HG02970 (cell line): ENCODE measurements around the gene NFIA.

Experiments used
- ATAC-seq: cut with Tn5 transposase; IDR thresholded peaks from one replicate; pipeline ENCODE4 v1.9.1; 2021; ENCODE audit warnings: mild to moderate bottlenecking, moderate library complexity, moderate number of reproducible peaks; ENCODE audit not compliant: unreplicated experiment, low FRiP score

Gene NFIA

DNA sequence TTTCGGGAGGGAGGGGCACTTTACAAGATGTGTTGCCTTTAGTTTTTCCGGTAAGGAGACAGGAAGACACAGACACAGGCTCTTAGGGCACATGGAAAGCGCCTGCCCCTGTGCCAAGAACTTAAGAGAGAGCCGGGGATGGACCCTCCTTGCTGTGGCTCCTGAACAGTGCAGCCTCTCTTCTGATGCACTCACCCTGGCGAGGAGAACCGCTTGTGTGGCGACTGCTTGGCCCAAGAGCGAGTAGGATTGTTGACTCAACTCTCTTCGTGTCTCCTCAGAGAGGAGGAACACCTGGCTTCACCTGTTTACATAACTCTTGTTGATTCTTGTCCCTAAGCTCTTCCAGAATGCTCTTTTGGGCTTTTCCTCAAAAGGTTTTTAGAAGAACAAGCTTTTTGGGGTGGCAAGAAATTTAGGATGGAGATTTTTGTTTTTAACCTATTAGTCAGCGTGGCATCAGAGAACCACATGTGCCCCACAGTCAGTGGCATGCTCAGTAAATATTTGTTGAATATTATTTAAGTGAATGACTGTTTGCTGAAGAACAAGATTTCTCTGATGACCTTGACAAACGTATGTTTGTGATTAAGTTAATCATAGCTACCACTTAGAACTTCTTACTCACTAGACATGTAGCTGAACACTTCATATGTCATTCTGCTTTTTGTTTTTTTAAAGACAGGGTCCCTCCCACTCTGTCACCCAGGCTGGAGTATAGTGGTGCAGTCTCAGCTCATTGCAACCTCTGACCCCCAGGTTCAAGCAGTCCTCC, 60.6 kb downstream of the NFIA start:
- no peak for ATAC-seq

DNA sequence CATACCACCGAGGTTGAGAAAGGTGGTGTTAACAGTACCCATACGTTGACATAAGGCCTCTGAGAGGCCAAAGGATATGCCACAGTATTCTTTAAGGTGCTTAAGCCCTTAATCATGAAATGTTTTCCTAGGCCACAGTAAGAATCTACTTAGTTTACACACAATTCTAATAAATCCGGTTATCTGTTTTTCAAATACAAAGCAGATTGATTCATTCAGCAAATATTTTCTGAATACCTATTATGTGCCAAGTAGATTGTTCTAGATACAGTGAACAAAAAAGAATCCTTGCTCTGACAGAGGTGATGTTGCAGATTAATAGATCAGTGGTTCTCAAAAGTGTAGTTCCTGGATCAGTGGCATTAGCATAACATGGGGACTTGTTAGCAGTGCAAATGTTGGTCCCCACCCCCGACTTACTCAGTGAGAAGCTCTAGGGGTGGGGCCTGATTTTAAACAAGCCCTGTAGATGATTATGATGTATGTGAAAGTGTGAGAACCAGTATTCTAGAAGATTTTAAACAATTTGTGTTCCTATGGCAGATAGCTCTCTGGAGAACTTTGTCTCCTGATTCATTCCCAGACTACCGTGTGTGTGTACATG, 61.6 kb downstream of the NFIA start:
- no peak for ATAC-seq

DNA sequence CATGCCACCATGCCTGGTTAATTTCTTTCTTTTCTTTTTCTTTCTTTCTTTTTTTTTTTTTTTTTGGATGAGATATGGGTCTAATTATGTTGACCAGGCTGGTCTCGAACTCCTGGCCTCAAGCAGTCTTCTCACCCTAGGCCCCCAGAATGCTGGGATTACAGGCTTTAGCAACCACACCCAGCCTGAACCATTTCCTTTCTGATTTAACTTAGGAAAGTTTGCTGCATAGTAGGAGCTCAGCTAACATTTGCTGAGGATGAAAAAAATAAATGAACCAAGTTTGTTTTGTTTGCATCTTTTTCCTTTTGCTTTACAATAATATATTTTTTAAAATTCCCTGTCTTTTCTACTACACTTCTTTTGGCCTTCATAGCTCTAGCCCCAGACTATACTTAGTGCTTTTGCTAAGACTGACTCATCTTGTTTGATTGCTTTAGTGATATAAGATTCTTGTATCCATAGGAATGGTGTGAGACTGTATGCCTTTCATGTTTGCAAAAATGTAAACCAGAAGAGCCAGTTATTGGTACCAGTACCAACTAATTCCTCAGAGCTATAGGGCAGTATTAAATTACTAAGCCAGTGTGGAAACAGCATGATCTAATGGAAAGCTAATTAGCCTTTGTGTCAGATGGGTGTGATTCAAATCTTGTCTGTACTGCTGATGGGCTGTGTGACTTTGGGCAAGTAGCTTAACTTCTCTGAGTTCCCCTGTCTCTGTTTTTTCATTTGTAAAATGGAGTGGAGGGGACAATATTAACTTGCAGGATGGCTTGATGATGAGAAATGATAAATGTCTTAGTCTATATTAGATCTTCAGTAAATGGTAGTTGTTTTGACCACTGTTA, 66.9 kb downstream of the NFIA start:
- ATAC-seq, result no peak

DNA sequence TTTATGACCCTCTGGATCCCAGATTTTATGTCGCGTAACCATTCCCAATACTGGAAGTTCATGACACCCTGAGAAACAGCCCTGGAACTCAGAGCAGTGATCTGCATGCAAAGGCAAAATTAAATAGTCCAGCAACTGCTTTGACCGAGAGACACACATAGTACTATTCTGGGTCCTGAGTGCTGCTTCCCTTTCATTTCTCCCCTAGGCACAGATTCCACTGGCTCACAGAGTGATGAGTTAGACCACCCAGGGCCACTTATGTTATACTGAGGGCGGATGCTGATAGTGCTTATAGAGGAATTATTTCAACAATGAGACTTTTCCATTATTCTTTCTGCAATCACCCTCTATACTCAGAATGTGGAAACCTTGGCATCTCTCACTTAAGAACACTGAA, 69.2 kb downstream of the NFIA start:
- ATAC-seq, result no peak

DNA sequence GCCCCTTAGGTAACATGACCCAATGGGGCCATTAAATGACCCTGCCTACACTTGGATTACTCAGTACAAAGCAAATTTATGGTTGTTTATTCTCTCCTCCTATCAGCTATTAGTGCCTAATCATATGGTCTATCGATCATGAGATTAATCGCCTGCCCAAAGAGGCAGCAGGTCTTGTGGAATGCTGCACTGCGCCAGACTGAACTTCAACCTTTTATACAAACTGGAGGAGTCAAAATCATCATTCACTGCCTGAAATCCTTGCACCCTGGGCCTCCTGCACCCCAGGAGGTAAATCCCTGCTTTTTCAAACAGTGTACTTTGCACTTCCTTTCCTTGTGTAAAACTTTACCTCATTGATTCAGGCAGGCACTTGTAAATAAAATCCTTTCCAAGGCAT, 69.7 kb downstream of the NFIA start:
- no peak for ATAC-seq

DNA sequence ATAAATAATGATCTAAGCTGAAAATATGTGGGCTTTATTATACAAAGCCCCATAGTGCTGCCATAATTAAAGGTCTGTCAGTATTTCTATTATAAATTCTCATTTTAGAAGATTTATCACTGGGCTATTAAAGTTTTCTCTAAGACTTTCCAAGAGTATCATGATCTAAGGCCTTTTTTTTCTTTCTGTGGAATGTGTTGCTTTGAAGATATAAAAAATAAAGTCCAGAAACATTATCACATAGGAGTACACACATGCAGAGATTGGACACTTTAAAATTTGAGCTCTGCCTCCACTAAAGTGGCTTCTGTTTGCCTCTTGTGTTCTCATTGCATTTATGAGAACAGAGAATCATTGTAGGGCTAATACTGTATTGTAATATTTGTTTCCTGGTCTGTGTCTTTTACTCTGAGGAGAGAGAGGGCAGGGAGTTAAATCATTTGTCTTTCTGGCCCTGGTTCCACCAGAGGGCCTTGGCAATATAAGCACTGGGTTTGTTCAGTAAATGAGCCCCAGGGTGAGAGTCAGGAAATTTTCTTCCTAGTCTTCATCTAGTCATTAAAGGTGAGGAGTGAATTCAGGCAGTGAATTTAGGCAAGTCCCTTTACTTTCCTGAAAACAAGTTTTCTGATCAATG, 70.2 kb downstream of the NFIA start:
- ATAC-seq, result no peak

DNA sequence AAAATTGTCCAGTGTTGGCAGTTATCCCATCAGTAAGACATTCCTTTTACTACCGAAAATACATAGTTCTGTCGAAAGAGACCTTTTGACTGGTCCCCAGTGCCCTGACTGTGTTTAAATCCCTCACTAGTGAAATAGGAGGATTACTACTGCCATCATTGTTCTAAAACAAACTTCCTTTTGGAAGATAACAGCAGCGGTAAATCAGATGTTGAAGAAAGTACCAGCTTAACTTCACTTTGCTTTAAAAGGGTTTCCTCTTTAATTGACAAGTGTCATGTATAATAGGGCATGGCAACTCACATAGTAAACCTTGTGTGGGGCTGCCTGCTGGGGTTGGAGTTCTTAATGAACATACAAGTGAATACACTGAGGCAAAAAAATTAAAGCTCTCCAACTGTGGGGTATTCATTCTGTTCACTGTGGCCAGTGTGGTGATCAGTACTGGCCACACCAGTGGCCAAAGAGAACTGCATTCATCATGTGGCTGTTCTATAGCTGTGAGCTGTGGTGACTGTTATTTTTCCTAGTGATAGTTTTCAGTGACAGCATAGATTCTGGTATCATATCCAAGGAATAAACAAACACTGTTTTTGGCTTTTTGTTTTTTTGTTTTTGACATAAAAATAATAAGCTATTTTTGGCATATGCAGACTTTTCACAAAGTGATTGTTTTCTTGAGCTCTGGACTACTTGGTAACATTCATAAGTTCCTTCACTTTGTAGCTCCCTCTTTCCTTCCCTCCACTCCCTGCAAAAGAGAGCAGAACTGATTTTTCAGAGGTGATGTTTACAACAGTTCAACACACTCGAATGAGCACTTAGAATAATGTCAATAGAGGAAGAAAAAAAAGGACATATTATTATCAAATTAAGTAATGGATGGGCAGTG, 74.5 kb downstream of the NFIA start:
- no peak for ATAC-seq

DNA sequence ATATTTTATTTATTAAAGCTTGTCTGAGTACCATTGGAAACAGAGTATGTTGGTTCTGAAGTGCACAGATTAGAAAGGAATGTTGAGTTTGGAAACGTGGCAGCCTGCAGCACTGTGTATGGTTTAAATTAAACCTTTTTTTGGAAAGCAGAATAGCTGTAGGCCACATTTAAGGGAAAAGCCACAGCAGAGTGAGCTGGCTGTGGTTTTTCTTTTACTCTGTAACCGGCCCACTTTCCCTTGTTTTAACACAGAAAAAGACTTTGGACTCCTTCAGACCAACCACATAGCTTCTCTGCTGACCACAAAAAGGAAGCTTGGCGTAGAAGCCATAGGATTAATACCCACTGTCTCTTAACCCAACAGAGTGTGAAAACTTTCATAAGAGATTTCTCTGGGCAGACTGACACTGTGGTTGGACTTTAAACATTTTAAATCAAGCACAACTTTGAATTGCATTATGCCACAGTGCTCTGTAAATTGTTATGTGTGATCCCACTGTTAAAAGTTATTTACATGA, 75.2 kb downstream of the NFIA start:
- no peak for ATAC-seq

DNA sequence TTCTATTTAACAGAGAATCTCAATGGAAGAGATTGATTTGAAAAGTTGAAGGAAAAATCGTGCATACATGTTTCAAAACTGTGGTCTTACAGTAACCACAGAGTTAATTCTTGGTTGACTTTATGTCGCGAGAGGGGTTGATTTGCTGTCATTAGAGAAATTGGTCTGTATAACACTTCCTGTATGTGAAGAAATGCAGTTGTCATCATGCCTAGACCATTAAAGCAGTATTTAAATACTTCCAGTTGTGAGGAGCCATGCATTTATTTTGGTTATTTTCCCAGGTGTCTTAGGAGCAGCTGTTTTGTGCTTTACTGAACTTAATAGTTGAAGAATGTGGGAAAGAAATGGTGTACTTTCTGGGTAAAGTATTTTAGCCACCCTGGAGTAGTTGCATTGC, 76.2 kb downstream of the NFIA start:
- no peak for ATAC-seq

DNA sequence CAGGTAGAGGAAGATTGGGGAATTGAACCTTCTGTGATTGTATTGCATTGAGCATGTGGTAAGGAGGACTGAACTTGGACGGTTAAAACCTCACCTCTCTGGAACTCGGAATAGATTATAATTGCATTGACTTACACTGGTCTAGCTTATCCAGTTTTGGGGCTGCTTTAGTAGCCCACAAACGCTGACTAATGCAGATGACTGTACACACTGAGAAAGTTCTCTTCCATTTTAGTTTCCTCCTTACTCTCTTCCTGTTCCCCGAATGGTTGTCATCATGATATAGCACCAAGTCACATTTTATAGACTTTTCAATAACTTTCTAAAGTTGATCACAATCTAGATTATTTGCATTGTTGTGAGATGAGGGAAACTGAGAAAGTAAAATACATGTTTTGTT, 78.2 kb downstream of the NFIA start:
- no peak for ATAC-seq

DNA sequence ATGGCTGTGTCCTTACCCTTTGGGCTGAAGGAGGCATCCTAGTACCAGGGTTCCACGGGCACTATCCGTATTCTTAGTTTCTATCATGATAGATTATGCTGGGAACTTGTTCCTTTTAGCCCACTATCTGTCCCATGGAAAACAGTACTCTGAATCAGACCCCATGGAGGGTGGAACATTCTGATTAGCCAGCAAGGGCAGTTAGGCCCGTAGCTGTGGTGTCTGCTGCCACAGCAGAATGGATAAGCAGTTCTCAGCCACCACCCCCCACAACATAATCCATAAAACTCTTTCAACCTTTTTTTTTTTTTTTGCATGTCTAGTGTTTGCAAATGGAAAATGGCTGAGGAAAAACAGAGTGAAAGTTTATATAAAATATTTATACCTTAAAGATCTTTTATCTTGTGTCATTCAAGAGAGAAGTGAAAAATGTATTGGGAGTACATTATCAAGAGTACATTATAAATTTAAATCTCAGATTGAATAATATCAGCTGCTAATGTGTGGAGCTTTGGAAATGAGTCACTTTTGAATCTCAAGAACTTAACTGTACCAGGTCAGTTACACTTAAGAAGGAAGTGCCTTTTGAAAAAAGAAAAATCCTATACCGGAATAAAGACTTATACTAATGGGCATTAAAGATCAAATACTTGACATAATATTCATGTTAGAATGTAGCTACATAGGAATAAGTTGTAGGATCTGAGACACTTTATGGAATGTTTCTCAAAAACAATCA, 80.3 kb downstream of the NFIA start:
- no peak for ATAC-seq

DNA sequence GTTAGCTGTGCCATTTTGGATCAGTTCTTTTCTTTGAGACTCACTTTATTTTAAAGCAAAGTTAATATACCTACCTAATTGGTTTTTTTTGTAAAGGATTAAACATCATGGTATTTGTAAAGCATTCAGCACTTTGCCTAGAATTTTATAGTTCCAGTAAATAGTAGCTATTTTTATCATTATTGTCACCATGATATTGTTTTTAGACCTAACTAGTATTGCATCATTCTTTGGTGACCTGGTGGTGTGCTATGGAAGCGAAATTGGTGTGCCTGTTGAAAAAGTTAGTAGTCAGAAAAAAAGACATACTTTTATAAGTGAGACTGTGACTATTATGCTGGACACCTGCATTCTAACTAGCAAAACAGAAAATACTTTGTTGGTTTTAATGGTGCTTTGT, 81.0 kb downstream of the NFIA start:
- ATAC-seq, result no peak

DNA sequence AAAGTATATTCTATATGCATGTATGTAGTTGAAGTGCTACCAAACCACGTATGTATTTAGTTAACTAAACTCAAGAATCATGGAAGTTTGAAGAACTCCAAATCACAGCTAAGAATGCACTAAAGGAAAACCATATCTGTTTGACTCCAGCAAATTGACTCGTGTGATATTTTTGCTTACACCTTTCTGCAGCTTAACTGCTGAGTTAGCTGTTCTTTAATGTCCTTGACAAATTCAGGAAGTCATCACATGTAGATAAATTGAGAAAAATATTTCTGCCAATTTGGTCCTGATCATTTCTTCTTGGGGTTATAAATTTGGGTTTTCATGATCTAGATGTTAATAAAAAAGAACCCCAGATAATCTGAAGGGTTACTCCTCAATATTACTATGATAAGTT, 83.0 kb downstream of the NFIA start:
- no peak for ATAC-seq

DNA sequence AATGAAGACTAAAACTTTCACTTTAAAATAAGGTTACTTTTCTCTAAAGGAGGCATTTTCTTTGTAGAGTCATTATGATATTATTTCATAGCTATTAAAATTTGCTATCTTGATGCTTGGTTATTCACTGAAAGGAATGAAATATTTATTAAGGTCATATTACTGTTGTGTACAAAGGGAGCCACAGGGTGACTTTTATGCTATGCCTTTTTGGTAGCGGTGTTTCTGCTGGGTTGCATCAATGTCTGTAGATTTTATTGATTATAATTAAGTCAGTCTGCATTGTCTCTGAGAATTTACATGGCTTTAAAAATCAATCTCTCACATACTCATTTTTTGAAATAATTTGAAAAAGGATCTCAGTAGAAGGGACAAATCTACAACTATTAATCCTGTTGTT, 84.9 kb downstream of the NFIA start:
- ATAC-seq, result no peak

DNA sequence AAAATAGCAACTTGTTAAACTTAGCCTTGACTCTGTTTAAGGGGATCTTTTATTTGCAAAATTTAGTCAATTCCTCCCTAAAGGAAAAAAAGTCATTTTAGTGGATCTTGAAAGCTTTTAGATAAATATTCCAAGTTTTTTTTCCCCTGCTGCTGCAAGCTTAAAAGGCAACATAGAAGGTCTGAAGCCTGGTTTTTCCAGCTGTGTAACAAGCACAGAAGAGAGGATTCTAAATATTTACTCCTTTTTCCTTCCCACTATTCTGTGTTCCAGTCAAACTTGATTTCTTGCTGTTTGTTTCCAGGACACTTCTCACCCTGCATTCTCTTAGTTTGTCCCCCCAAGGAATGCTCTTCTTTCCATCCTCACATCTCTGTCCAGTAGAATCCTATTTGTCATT, 86.7 kb downstream of the NFIA start:
- no peak for ATAC-seq

DNA sequence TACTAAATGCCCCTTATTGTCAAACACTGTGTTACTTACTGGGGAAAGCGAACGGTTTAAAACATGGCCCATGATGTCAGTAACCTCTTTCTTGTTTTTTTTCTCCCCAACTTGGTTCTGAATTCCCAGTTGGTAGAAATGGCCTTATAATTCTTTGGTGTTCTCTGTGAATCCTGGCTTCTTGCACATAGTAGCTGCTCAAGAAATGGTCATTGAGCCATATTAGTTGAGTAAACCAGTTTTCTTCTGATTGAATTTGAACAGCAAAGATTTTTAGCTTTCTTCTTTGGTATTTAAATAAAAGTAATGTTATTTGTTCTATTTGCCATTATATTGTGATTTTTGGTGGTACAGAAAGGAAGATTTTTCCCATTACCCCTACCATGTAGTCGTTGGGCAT, 87.3 kb downstream of the NFIA start:
- ATAC-seq, result no peak

DNA sequence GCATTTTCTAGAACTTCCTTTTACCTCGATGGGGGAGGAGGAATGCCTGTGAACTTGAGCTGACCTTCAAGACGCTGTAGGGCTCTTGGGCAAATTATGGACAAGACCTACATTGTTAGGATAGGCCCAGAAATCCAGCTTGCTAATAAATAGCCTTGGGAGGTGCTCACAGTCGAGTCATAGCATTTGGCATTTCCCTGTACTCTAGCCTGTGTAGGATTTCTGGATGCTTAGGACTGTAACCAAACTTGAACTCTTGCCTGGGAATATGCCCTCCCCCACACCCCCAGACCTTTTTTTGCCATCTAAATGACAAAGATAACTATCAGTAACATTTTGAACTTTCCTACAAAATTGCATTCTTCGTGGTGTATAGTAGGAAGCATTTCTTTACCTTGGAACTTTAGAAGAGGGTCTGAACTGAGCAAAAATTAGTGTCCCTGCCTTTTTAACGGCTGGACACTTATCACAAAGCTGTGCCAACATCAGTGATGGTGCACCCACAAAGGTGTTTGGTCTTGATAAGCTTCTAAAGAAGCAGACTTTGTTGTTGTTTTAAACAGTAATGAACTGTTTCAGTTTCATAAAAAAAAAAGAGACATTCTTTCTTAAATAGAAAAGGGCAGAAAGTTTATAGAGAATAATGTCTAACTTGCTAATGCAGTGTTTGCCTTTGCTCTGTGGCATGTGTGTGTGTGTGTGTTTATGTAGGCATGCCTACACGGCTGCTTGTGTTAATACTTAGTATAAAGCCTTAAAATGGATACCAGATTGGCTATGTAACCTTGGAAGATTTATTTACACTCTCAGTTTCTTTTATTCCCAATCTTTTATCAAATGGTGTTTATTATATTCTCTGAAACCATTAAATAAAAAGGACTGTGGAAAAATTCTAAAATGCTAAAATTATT, 88.2 kb downstream of the NFIA start:
- ATAC-seq, result no peak

DNA sequence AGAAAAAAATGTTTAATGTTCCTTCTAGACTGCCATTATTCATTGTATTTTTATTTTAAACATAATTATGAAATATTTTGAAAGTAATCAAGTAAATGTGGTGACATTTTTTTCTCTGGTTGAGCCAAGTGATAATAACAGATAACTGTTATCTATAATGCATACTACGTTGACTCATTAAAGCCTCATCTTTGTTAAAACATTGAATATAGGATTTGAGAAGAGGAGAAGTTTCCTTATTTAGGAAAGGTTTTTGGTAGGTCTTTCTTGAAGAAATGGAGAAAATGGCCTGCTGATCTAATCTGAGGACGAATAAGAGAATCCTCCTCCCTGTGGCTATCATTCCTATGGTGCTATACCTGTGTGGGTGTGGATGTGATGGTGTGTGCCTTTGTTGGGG, 89.0 kb downstream of the NFIA start:
- ATAC-seq, result no peak
